ENCODE results near the gene ASMTL.
"Not testable (repeated sequence)": the region's sequence is repeated elsewhere in the genome, so short reads cannot be mapped to it uniquely, and the experiment has no call there.

Gene ASMTL

DNA sequence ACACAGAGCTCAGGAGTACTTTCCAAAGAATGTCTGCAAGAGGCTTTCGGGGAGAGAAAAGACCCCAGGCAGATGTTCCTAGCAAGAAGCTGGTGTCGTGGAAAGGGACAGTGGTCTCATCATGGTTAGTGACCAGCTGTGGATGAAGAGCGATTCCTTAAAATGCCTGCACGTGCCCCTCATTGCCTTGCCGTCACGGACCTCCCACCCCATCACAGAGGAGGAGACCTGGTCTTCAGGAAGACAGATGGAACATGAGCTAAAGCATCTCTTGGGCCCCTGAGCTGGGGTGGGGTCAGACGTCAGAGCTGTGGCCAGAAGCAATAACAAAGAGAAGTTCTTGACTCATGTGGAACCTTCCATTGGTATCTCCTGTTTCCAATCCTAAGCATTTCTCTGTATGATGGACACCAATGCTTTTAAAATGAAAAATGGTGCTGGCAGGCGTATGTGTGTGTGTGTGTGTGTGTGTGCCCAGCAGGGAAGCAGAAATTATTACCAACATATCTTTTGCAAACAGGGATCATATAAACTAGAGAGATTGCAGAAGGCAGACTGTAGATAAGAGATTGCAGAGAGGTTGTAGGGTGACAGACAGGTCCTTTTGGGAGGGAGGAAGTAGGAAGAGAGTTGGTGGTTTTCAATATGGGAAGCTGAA is 25.2 kb upstream of the ASMTL start:
- H3K56ac ChIP-seq (ENCODE audit: low read length): no peak overlapping the region
- no peak overlapping the region for H4K8ac ChIP-seq (ENCODE audit: low read depth, low read length)
- no peaks in the 10 kb centered on the region for H3K27me3 ChIP-seq (ENCODE audit: insufficient read depth, low read length, poor library complexity)
- no peaks in the 10 kb centered on the region for H3K4me1 ChIP-seq (ENCODE audit: control insufficient read depth, low read depth, low read length)
- DNase-seq: no peak
- no peaks in the 10 kb centered on the region for H3K36me3 ChIP-seq (ENCODE audit: control insufficient read depth, insufficient read depth, low read length)
- no peaks in the 10 kb centered on the region for H3K79me1 ChIP-seq (ENCODE audit: low read length)
- no peak overlapping the region for H3K9ac ChIP-seq (ENCODE audit: low read length)
- no peak overlapping the region for H2AK5ac ChIP-seq (ENCODE audit: low read length)
- H3K4ac ChIP-seq (ENCODE audit: low read depth, low read length): no peak overlapping the region
- no peak overlapping the region for H3K4me2 ChIP-seq (ENCODE audit: low read length)
- no peak overlapping the region for H3K4me3 ChIP-seq (ENCODE audit: low read length)
- H3K18ac ChIP-seq (ENCODE audit: low read length): no peak overlapping the region
- no peak overlapping the region for H2BK5ac ChIP-seq (ENCODE audit: low read length)
- no peak overlapping the region for H2BK120ac ChIP-seq (ENCODE audit: low read depth, low read length)
- no peak overlapping the region for H4K5ac ChIP-seq (ENCODE audit: low read length)
- no peak overlapping the region for H3K23ac ChIP-seq (ENCODE audit: low read length)
- WGBS (ENCODE audit: extremely low coverage, insufficient coverage, low lambda C conversion rate): no CpG with 5 or more reads among the region's 8 CpGs
- H3K27ac ChIP-seq (ENCODE audit: low read depth, low read length): no peak overlapping the region
- no peak overlapping the region for H2BK15ac ChIP-seq (replicated peaks; ENCODE audit: low read depth)
- no peaks in the 10 kb centered on the region for H3K79me2 ChIP-seq (ENCODE audit: control insufficient read depth, insufficient read depth, low read length)

- H3K79me2 ChIP-seq (ENCODE audit: control insufficient read depth, insufficient read depth, low read length): no peaks in the 10 kb centered on the region
- no peak overlapping the region for H3K23ac ChIP-seq (ENCODE audit: low read length)
- H3K56ac ChIP-seq (ENCODE audit: low read length): no peak overlapping the region
- H2BK5ac ChIP-seq (ENCODE audit: low read length): no peak overlapping the region
- no peak overlapping the region for H4K8ac ChIP-seq (ENCODE audit: low read depth, low read length)
- WGBS (ENCODE audit: extremely low coverage, insufficient coverage, low lambda C conversion rate): 100% methylated on average over 3 of the region's 3 CpGs
- no peak overlapping the region for H3K4me2 ChIP-seq (ENCODE audit: low read length)
- no peak overlapping the region for H2AK5ac ChIP-seq (ENCODE audit: low read length)
- H2BK120ac ChIP-seq (ENCODE audit: low read depth, low read length): no peak overlapping the region
- H3K27me3 ChIP-seq (ENCODE audit: insufficient read depth, low read length, poor library complexity): no peaks in the 10 kb centered on the region
- H3K27ac ChIP-seq (ENCODE audit: low read depth, low read length): no peak overlapping the region
- H3K4me3 ChIP-seq (ENCODE audit: low read length): no peak overlapping the region
- no peak for DNase-seq
- no peak overlapping the region for H3K18ac ChIP-seq (ENCODE audit: low read length)
- no peak overlapping the region for H3K9ac ChIP-seq (ENCODE audit: low read length)
- H3K4me1 ChIP-seq (ENCODE audit: control insufficient read depth, low read depth, low read length): no peaks in the 10 kb centered on the region
- H2BK15ac ChIP-seq (replicated peaks; ENCODE audit: low read depth): no peak overlapping the region
- H3K4ac ChIP-seq (ENCODE audit: low read depth, low read length): no peak overlapping the region
- H3K36me3 ChIP-seq (ENCODE audit: control insufficient read depth, insufficient read depth, low read length): no peaks in the 10 kb centered on the region
- no peak overlapping the region for H4K5ac ChIP-seq (ENCODE audit: low read length)
- no peaks in the 10 kb centered on the region for H3K79me1 ChIP-seq (ENCODE audit: low read length)
Observed at GRCh38 chrX:1477229-1477628, 24.5 kb upstream of the ASMTL start.

DNA sequence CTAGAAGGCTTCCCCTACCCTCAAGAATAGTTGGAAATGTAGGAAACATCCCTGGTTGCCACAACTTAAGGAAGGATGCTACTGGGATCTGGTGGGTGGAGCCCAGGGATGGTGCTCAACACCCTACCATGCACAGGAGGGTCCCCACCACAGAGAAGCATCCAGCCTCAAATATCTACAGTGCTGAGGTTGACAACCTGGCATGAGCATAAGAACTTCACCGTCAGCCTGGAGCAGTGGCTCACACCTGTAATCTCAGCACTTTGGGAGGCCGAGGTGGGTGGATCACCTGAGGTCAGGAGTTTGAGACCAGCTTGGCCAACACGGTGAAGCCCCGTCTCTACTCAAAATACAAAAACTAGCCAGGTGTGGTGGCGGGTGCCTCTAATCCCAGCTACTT is 24.0 kb upstream of the ASMTL start:
- no peak overlapping the region for H4K8ac ChIP-seq (ENCODE audit: low read depth, low read length)
- H3K56ac ChIP-seq (ENCODE audit: low read length): no peak overlapping the region
- no peaks in the 10 kb centered on the region for H3K27me3 ChIP-seq (ENCODE audit: insufficient read depth, low read length, poor library complexity)
- H3K4me2 ChIP-seq (ENCODE audit: low read length): no peak overlapping the region
- no peak overlapping the region for H2AK5ac ChIP-seq (ENCODE audit: low read length)
- H2BK15ac ChIP-seq (replicated peaks; ENCODE audit: low read depth): no peak overlapping the region
- WGBS (ENCODE audit: extremely low coverage, insufficient coverage, low lambda C conversion rate): no CpG with 5 or more reads among the region's 5 CpGs
- DNase-seq: no peak
- H3K18ac ChIP-seq (ENCODE audit: low read length): no peak overlapping the region
- no peaks in the 10 kb centered on the region for H3K36me3 ChIP-seq (ENCODE audit: control insufficient read depth, insufficient read depth, low read length)
- H3K9ac ChIP-seq (ENCODE audit: low read length): no peak overlapping the region
- H3K4ac ChIP-seq (ENCODE audit: low read depth, low read length): no peak overlapping the region
- no peaks in the 10 kb centered on the region for H3K4me1 ChIP-seq (ENCODE audit: control insufficient read depth, low read depth, low read length)
- H3K27ac ChIP-seq (ENCODE audit: low read depth, low read length): no peak overlapping the region
- no peaks in the 10 kb centered on the region for H3K79me1 ChIP-seq (ENCODE audit: low read length)
- no peak overlapping the region for H4K5ac ChIP-seq (ENCODE audit: low read length)
- H2BK120ac ChIP-seq (ENCODE audit: low read depth, low read length): no peak overlapping the region
- H3K79me2 ChIP-seq (ENCODE audit: control insufficient read depth, insufficient read depth, low read length): no peaks in the 10 kb centered on the region
- H3K4me3 ChIP-seq (ENCODE audit: low read length): no peak overlapping the region
- no peak overlapping the region for H3K23ac ChIP-seq (ENCODE audit: low read length)
- H2BK5ac ChIP-seq (ENCODE audit: low read length): no peak overlapping the region

DNA sequence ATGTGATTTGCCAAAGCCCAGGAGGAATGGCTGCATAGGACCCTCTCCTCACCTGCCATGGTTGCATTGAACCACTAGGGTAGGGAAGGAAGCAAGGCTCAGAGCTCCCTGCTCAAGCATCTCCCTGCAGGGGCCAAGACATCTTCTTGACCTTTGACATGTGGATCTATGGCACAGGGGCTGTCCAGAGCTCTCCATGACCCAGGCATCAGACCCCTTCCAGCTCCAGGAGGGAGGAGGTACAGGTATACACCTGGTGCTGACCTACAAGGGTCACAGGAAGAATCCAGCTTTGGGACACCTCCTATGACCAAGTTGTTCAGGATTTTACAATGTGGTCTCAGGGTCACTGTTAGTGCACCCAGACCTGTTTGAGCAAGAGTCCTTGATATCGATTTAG is 23.2 kb upstream of the ASMTL start:
- Histone ChIP-seq H4K5ac (ENCODE audit: low read length) (no peak overlapping the region), H4K8ac (ENCODE audit: low read depth, low read length) (no peak overlapping the region), H3K4ac (ENCODE audit: low read depth, low read length) (no peak overlapping the region), H3K79me1 (ENCODE audit: low read length) (no peaks in the 10 kb centered on the region), H3K27me3 (ENCODE audit: insufficient read depth, low read length, poor library complexity) (no peaks in the 10 kb centered on the region), H2BK15ac (replicated peaks; ENCODE audit: low read depth) (no peak overlapping the region), H3K23ac (ENCODE audit: low read length) (no peak overlapping the region), H2BK120ac (ENCODE audit: low read depth, low read length) (no peak overlapping the region), H2BK5ac (ENCODE audit: low read length) (no peak overlapping the region), H3K18ac (ENCODE audit: low read length) (no peak overlapping the region), H3K27ac (ENCODE audit: low read depth, low read length) (no peak overlapping the region), H3K4me2 (ENCODE audit: low read length) (no peak overlapping the region), H3K9ac (ENCODE audit: low read length) (no peak overlapping the region), H3K36me3 (ENCODE audit: control insufficient read depth, insufficient read depth, low read length) (no peaks in the 10 kb centered on the region), H2AK5ac (ENCODE audit: low read length) (no peak overlapping the region), H3K56ac (ENCODE audit: low read length) (no peak overlapping the region), H3K4me3 (ENCODE audit: low read length) (no peak overlapping the region), H3K4me1 (ENCODE audit: control insufficient read depth, low read depth, low read length) (no peaks in the 10 kb centered on the region), H3K79me2 (ENCODE audit: control insufficient read depth, insufficient read depth, low read length) (no peaks in the 10 kb centered on the region)
- no peak for DNase-seq
- no CpG with 5 or more reads among the region's 1 CpG for WGBS (ENCODE audit: extremely low coverage, insufficient coverage, low lambda C conversion rate)

DNA sequence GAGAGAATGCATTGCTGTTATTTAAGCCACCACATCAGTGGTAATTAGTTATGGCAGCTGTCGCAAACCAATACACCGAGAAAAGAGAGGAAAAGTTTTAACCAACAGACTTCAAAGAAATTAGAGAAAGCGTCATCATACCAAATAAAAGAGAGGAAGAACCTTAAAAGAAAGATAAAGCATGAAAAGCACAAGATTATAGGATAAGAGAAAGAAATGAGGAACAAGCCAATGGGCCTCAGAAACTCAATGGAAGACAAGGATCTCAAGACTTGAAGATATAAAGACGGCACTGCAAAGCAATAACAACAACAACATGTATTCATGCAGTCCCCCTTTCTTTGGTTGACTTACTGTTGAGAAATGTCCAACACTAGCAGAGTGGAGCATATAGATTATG is 22.8 kb upstream of the ASMTL start:
- no peak overlapping the region for H3K4me3 ChIP-seq (ENCODE audit: low read length)
- no peak overlapping the region for H2BK15ac ChIP-seq (replicated peaks; ENCODE audit: low read depth)
- H3K56ac ChIP-seq (ENCODE audit: low read length): no peak overlapping the region
- no peak overlapping the region for H3K27ac ChIP-seq (ENCODE audit: low read depth, low read length)
- no CpG with 5 or more reads among the region's 4 CpGs for WGBS (ENCODE audit: extremely low coverage, insufficient coverage, low lambda C conversion rate)
- no peaks in the 10 kb centered on the region for H3K79me2 ChIP-seq (ENCODE audit: control insufficient read depth, insufficient read depth, low read length)
- H3K18ac ChIP-seq (ENCODE audit: low read length): no peak overlapping the region
- H2AK5ac ChIP-seq (ENCODE audit: low read length): no peak overlapping the region
- H3K79me1 ChIP-seq (ENCODE audit: low read length): no peaks in the 10 kb centered on the region
- H3K4ac ChIP-seq (ENCODE audit: low read depth, low read length): no peak overlapping the region
- no peaks in the 10 kb centered on the region for H3K36me3 ChIP-seq (ENCODE audit: control insufficient read depth, insufficient read depth, low read length)
- H3K9ac ChIP-seq (ENCODE audit: low read length): no peak overlapping the region
- no peak overlapping the region for H2BK5ac ChIP-seq (ENCODE audit: low read length)
- no peak overlapping the region for H4K8ac ChIP-seq (ENCODE audit: low read depth, low read length)
- no peak overlapping the region for H3K23ac ChIP-seq (ENCODE audit: low read length)
- no peak for DNase-seq
- no peaks in the 10 kb centered on the region for H3K27me3 ChIP-seq (ENCODE audit: insufficient read depth, low read length, poor library complexity)
- no peak overlapping the region for H3K4me2 ChIP-seq (ENCODE audit: low read length)
- no peak overlapping the region for H4K5ac ChIP-seq (ENCODE audit: low read length)
- H2BK120ac ChIP-seq (ENCODE audit: low read depth, low read length): no peak overlapping the region
- H3K4me1 ChIP-seq (ENCODE audit: control insufficient read depth, low read depth, low read length): no peaks in the 10 kb centered on the region

DNA sequence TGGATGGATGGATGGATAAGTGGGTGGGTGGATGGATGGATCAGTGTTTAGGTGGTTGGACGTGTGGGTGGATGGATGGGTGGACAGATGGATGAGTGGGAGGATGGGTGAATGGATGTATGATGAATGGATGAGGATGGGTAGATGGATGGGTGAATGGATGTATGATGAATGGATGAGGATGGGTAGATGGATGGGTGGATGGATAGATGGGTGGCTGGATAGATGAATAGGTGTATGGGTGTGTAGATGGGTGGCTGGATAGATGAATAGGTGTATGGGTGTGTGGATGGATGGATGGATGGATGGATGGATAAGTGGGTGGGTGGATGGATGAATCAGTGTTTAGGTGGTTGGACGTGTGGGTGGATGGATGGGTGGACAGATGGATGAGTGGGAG is 21.9 kb upstream of the ASMTL start:
- no CpG with 5 or more reads among the region's 2 CpGs for WGBS (ENCODE audit: extremely low coverage, insufficient coverage, low lambda C conversion rate)
- not testable (repeated sequence) for H4K8ac ChIP-seq (ENCODE audit: low read depth, low read length); DNase-seq; H2BK120ac ChIP-seq (ENCODE audit: low read depth, low read length); H3K56ac ChIP-seq (ENCODE audit: low read length); H3K27me3 ChIP-seq (ENCODE audit: insufficient read depth, low read length, poor library complexity); H3K79me2 ChIP-seq (ENCODE audit: control insufficient read depth, insufficient read depth, low read length); H3K27ac ChIP-seq (ENCODE audit: low read depth, low read length); H3K18ac ChIP-seq (ENCODE audit: low read length); H3K4me1 ChIP-seq (ENCODE audit: control insufficient read depth, low read depth, low read length); H3K79me1 ChIP-seq (ENCODE audit: low read length); H3K4ac ChIP-seq (ENCODE audit: low read depth, low read length); H2BK5ac ChIP-seq (ENCODE audit: low read length); H2BK15ac ChIP-seq (replicated peaks; ENCODE audit: low read depth); H3K23ac ChIP-seq (ENCODE audit: low read length); H3K9ac ChIP-seq (ENCODE audit: low read length); H3K4me3 ChIP-seq (ENCODE audit: low read length); H3K4me2 ChIP-seq (ENCODE audit: low read length); H3K36me3 ChIP-seq (ENCODE audit: control insufficient read depth, insufficient read depth, low read length); H4K5ac ChIP-seq (ENCODE audit: low read length); H2AK5ac ChIP-seq (ENCODE audit: low read length)

Data from mesendoderm (in vitro differentiated cells).